A204.1 (cell line): ENCODE data around the gene SNX25.
"Not testable (repeated sequence)": the region's sequence is repeated elsewhere in the genome, so short reads cannot be mapped to it uniquely, and the experiment has no call there.

ENCODE experiments used
- FAIRE-seq: peaks from 2 replicates; lab custom pipeline; 2012; peaks lifted over from hg19 to GRCh38; lab: Jason Lieb, UNC

Gene SNX25

GRCh38 chr4:185235119-185235842, 25.9 kb downstream of the SNX25 start:
- FAIRE-seq, result no peak

GRCh38 chr4:185235843-185236503, 26.6 kb downstream of the SNX25 start:
- FAIRE-seq, result no peak

- no peak for FAIRE-seq
Measured at GRCh38 chr4:185237175-185237574, 27.8 kb downstream of the SNX25 start.

- FAIRE-seq, result no peak
Measured at GRCh38 chr4:185238215-185238681, 28.9 kb downstream of the SNX25 start.

GRCh38 chr4:185238750-185239149, 29.4 kb downstream of the SNX25 start:
- FAIRE-seq, result no peak

GRCh38 chr4:185240486-185240885, 31.1 kb downstream of the SNX25 start:
- FAIRE-seq, result not testable (repeated sequence)

GRCh38 chr4:185242749-185243533, 33.5 kb downstream of the SNX25 start:
- FAIRE-seq, result no peak

- no peak for FAIRE-seq
Measured at GRCh38 chr4:185243879-185244278, 34.5 kb downstream of the SNX25 start.

- FAIRE-seq, result no peak
Measured at GRCh38 chr4:185244763-185245162, 35.4 kb downstream of the SNX25 start.

- no peak for FAIRE-seq
Measured at GRCh38 chr4:185246453-185246852, 37.1 kb downstream of the SNX25 start.

- peak; percentile 68 for FAIRE-seq
Measured at GRCh38 chr4:185247151-185247550, 37.8 kb downstream of the SNX25 start.

GRCh38 chr4:185248393-185249039, 39.1 kb downstream of the SNX25 start:
- FAIRE-seq, result no peak

GRCh38 chr4:185249105-185249504, 39.7 kb downstream of the SNX25 start:
- FAIRE-seq, result no peak

- no peak for FAIRE-seq
Measured at GRCh38 chr4:185254434-185254833, 45.0 kb downstream of the SNX25 start.

- no peak for FAIRE-seq
Measured at GRCh38 chr4:185255868-185256267, 46.5 kb downstream of the SNX25 start.

GRCh38 chr4:185256446-185256845, 47.0 kb downstream of the SNX25 start:
- no peak for FAIRE-seq

GRCh38 chr4:185257086-185257485, 47.7 kb downstream of the SNX25 start:
- FAIRE-seq, result no peak

- no peak for FAIRE-seq
Measured at GRCh38 chr4:185257694-185258093, 48.3 kb downstream of the SNX25 start.

GRCh38 chr4:185258741-185259140, 49.3 kb downstream of the SNX25 start:
- FAIRE-seq, result not testable (repeated sequence)

- no peak for FAIRE-seq
Measured at GRCh38 chr4:185259719-185260118, 50.3 kb downstream of the SNX25 start.

GRCh38 chr4:185261946-185262345, 52.5 kb downstream of the SNX25 start:
- FAIRE-seq, result no peak

GRCh38 chr4:185263419-185263818, 54.0 kb downstream of the SNX25 start:
- no peak for FAIRE-seq

- FAIRE-seq, result no peak
Measured at GRCh38 chr4:185265942-185266341, 56.5 kb downstream of the SNX25 start.
